Hematopoietic multipotent progenitor cell treated with erythropoietin and hydrocortisone succinate and interleukin-3 and kit ligand, for 6 days (in vitro differentiated cells): ENCODE results near the gene CLMN.

ENCODE experiments used
- DNase-seq: peaks from one replicate; pipeline ENCODE4 v3.0.0-alpha.2; 2015

The CLMN gene

GRCh38 chr14:95320078-95320895 is 579 bp upstream of the CLMN start:
- peak; percentile 20 for DNase-seq

DNA sequence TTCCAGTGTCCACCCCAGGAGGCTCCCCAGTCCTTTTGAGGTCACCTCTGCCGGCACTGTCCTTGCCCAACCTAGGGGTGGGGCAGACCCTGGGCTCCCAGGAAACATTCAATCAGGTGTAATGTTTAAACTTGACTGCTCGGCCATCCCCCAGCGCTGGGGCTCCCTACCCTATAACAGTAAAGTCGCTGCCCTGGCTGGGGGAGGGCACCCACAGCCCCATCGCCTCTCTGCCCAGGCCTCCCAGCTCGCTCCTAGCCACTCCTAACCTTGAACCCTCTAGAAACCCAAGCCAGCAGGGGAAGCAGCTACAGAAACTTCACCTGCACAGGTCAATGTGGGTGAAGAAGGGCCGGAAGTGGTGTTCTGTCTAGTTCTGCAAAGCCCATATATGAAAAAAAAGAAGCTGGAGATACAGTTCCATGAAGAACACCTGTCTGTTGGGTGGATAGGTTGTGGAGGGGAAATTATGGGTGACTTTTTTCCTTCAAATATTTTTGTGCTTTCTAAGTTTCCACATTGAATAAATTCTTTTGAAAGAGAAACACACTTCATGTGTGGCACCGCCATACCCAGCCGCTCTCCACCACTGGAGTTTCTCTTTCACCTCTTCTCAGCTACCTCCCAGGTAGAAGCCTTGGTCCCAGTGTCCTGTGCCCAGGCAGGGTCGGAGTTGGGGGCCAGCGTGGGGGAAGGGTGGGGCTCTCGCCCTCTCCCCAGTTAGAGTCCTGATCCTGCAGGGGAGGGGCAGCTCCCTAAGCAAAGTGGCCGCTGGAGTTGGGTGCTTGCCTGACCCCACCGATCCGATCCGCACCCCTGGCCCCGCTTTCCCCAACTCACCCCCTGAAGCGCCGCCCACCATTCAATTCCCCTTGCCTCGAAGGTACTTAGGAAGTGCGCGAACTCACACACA is 1.1 kb downstream of the CLMN start:
- no peak for DNase-seq

DNA sequence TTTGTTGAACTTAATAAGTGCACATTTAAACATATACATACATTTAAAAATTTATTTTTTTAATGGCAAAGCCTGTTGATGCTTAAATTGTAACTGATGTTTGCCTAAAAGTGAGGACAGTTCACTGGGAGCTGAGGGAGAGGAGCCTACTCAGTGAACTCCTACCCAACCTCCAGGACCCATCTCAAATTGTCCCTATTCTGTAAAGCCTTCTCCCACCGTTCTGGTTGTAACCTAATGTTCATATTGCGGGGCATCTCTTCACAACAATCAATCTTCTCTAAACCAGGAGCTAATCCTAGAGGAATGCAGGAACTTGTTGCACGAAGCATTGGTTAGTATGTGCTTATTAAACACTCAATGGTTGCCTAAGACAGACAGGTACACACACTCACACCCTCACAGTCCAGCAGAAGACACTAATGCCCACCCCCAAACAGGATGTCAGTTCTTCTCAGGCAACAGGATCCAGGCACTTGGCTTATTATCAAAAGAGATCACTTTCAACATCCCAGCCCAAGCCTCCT is 1.8 kb downstream of the CLMN start:
- no peak for DNase-seq

DNA sequence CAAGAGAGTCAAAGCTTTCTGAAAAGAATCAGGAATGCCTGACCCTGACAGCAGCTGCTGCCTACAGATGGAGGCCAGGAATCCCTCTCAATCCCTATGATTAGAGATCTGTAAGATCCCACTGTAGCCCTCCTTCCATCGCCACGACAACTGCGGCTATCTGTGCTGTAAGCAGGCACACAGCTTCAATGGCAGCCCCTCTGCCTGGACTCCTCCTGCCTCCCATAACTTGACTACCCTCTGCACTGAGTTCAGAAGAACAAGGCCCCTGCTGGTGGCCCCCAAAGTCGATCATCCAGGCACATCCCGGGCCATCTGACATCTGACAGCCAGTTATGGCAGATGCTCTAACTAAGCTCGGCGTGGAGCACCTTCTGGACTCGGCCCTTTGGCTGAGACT is 2.9 kb downstream of the CLMN start:
- DNase-seq = no peak

DNA sequence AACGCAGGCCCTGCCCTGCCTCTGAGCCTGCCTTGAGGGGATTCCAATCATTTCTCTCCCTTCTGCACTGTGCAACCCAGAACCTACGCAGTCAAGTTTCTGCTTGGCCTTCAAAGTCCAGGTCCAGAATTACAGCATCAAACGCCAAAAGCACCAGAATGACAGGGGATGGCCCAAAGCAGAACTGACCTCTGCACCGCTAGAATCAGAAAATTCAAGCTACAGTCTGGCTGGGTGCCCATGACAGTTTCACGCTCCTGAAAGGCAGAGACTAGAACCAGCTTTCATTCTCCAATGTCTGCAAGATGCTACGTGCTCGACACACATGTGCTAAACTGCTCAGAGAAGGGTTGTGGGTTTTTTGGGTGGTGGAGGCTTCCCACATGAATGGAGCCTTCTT is 4.1 kb downstream of the CLMN start:
- DNase-seq = no peak

GRCh38 chr14:95315156-95315555 is 4.6 kb downstream of the CLMN start:
- DNase-seq = no peak

DNA sequence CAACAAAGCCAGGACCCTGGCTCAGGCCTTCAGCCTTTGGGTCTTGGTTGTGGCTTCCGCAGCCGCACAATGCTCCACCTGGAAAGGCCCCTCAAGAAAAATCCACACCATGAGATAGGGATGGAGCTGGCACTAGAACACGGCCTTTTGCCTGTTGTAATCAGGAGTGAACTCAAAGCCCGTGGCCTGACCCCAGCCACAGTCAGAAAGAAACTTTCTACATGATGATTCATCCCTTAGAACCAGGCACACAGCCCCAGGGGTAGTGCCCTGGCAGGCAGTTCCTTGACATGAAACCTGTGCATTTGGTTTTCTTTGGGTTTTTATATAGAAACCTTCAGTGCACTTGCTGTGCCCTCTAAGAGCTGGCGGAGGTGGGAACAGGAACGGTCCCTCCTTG is 5.1 kb downstream of the CLMN start:
- DNase-seq = no peak

DNA sequence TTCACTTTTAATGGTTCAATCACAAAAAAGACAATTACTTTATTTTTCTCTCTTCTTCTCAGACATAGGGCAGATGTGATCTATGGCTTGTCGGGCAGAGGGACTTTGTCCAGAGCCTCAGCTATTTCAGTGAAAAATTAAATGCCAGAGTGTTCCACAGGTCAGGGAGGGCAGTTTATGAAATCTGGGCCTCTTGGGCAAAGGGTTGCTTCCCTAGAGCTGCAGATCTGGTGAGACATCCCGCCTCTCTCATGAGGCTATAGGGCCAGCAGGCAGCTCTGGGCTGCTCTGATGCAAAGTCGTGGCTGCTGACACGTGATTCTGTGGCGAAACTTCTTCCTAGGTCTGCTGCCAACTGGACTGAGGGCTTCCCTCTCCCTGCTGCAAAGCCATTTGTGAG is 6.0 kb downstream of the CLMN start:
- DNase-seq = peak; percentile 51

- DNase-seq = no peak
These were observed 6.5 kb downstream of the CLMN start for GRCh38 chr14:95313190-95313589.

- no peak for DNase-seq
These were observed 7.4 kb downstream of the CLMN start for GRCh38 chr14:95312311-95312710.

GRCh38 chr14:95311752-95312151 is 8.0 kb downstream of the CLMN start:
- DNase-seq = no peak

GRCh38 chr14:95310635-95311380 is 8.9 kb downstream of the CLMN start:
- DNase-seq = no peak

- no peak for DNase-seq
These were observed 10.3 kb downstream of the CLMN start for GRCh38 chr14:95309261-95310051.

GRCh38 chr14:95308073-95308472 is 11.6 kb downstream of the CLMN start:
- DNase-seq = no peak

GRCh38 chr14:95307402-95308041 is 12.2 kb downstream of the CLMN start:
- no peak for DNase-seq

GRCh38 chr14:95305940-95306339 is 13.8 kb downstream of the CLMN start:
- no peak for DNase-seq

GRCh38 chr14:95305145-95305544 is 14.6 kb downstream of the CLMN start:
- no peak for DNase-seq

- DNase-seq = no peak
These were observed 15.4 kb downstream of the CLMN start for GRCh38 chr14:95304342-95304741.

GRCh38 chr14:95303552-95303951 is 16.2 kb downstream of the CLMN start:
- DNase-seq = no peak

- no peak for DNase-seq
These were observed 16.8 kb downstream of the CLMN start for GRCh38 chr14:95302667-95303506.
